ENCODE data around the gene MESP1.

DNA sequence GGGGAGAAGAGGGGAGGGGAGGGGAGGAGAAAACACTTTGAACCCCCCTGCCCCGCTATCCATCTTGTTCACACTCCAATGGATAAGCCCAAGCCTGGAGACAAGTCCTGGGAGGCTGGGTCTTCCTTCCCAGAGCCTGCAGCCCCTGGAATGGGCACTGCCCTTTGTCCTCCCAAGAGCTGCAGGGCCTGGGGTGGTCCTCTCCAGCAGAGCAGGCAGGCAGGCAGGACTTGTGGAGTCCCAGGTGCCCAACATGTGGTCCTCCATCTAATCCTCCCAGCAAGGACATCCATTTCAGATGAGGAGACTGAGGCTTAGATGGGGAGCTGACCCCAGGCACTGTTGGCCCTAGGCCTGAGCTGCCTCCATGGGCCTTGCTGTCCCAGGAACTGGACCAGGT lies 14.6 kb upstream of the MESP1 start:
- TF ChIP-seq, protein P1, sequence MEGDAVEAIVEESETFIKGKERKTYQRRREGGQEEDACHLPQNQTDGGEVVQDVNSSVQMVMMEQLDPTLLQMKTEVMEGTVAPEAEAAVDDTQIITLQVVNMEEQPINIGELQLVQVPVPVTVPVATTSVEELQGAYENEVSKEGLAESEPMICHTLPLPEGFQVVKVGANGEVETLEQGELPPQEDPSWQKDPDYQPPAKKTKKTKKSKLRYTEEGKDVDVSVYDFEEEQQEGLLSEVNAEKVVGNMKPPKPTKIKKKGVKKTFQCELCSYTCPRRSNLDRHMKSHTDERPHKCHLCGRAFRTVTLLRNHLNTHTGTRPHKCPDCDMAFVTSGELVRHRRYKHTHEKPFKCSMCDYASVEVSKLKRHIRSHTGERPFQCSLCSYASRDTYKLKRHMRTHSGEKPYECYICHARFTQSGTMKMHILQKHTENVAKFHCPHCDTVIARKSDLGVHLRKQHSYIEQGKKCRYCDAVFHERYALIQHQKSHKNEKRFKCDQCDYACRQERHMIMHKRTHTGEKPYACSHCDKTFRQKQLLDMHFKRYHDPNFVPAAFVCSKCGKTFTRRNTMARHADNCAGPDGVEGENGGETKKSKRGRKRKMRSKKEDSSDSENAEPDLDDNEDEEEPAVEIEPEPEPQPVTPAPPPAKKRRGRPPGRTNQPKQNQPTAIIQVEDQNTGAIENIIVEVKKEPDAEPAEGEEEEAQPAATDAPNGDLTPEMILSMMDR (IDR thresholded peaks at IDR 0.05), result no peak
- no peak for TF ChIP-seq POLR2A (IDR thresholded peaks at IDR 0.05)

Measured in right lobe of liver (tissue), 4 donors.